Endothelial cell of umbilical vein (primary cell): ENCODE results near the gene TUBB2A. TPM values are rescaled to one million over a fixed set of nuclear protein-coding genes. Genes with fewer than 3 reads are reported as not detected.

Source experiments
- BruUV-seq: library from RNA; stranded (reverse); fragments of 400-500 nt; replicated peaks from 2 replicates; lab custom pipeline; 2021; lab: Mats Ljungman, UMichigan
- CTCF ChIA-PET: fragments of 300-600, 350-600 bp; sonication (Branson Sonifier 250); formaldehyde crosslinking; loops from one replicate; lab custom pipeline; 2021; ENCODE audit warnings: antibody characterized with exemption, inconsistent platforms; lab: Charles Lee
- POLR2A ChIA-PET: fragments of 300-600, 350-600 bp; sonication (Branson Sonifier 250); formaldehyde crosslinking; loops from one replicate; lab custom pipeline; 2021; ENCODE audit warnings: antibody characterized with exemption, inconsistent platforms; lab: Charles Lee
- DNase-seq: peaks from one replicate; pipeline ENCODE4 v3.0.0-alpha.2; 2011; ENCODE audit warnings: low read depth, low spot score
- FAIRE-seq: peaks from 2 replicates; lab custom pipeline; 2011; peaks lifted over from hg19 to GRCh38; lab: Jason Lieb, UNC
- H2AFZ ChIP-seq: 2 replicates; pipeline ENCODE4 v1.6.0; 2012; ENCODE audit warnings: low read depth, low read length, control low read depth, inconsistent platforms
- H3K27ac ChIP-seq: 2 replicates; pipeline ENCODE4 v1.5.1; 2011; ENCODE audit warnings: low read depth, mild to moderate bottlenecking, control low read depth, low read length, moderate library complexity; ENCODE audit not compliant: insufficient read depth
- H3K27me3 ChIP-seq, 2 experiments: 2 replicates each; pipeline versions ENCODE4 v1.6.0 to v1.6.1; 2011; ENCODE audit warnings: low read length in 2 of 2, mixed read lengths in 1 of 2; ENCODE audit not compliant: control insufficient read depth in 2 of 2, insufficient read depth in 2 of 2
- H3K36me3 ChIP-seq, 2 experiments: 2 replicates in 1 of 2; 3 replicates in 1 of 2; pipeline ENCODE4 v1.5.1; 2011; ENCODE audit warnings: low read length in 2 of 2, mild to moderate bottlenecking in 1 of 2, moderate library complexity in 1 of 2; ENCODE audit not compliant: control insufficient read depth in 2 of 2, insufficient read depth in 2 of 2; ENCODE audit errors: extremely low read depth in 1 of 2
- H3K4me1 ChIP-seq: 3 replicates; pipeline ENCODE4 v1.5.1; 2011; ENCODE audit warnings: mild to moderate bottlenecking, low read length; ENCODE audit not compliant: control insufficient read depth, insufficient read depth; ENCODE audit errors: extremely low read depth
- H3K4me2 ChIP-seq: 2 replicates; pipeline ENCODE4 v1.6.1; 2011; ENCODE audit warnings: low read length, control low read depth, mixed read lengths; ENCODE audit not compliant: insufficient read depth
- H3K4me3 ChIP-seq, 3 experiments: fragments of 200-600 bp in 1 of 3; sonication (generic), shearing (Covaris generic) in 1 of 3; replicated peaks in 1 of 3; 2 replicates each; pipeline ENCODE4 v1.5.1; 2011 to 2016; ENCODE audit warnings: control low read depth in 3 of 3, low read length in 3 of 3, mild to moderate bottlenecking in 2 of 3, inconsistent platforms in 1 of 3, low read depth in 1 of 3, moderate library complexity in 1 of 3; ENCODE audit not compliant: insufficient read depth in 1 of 3
- H3K79me2 ChIP-seq: 2 replicates; pipeline ENCODE4 v1.6.0; 2012; ENCODE audit warnings: low read length, inconsistent platforms; ENCODE audit not compliant: control insufficient read depth, insufficient read depth
- H3K9ac ChIP-seq: replicated peaks from 2 replicates; pipeline ENCODE3; 2011; ENCODE audit warnings: low read length, control low read depth; ENCODE audit not compliant: insufficient read depth; ENCODE audit errors: extremely low read depth
- H3K9me1 ChIP-seq: replicated peaks from 3 replicates; pipeline ENCODE4 v1.6.0; 2011; ENCODE audit warnings: mild to moderate bottlenecking, low read length; ENCODE audit not compliant: control insufficient read depth, insufficient read depth; ENCODE audit errors: extremely low read depth
- H3K9me3 ChIP-seq: replicated peaks from 2 replicates; pipeline ENCODE4 v1.5.1; 2012; ENCODE audit warnings: low read length, inconsistent platforms; ENCODE audit not compliant: control insufficient read depth, insufficient read depth
- H4K20me1 ChIP-seq: replicated peaks from 2 replicates; pipeline ENCODE3; 2011; ENCODE audit warnings: mild to moderate bottlenecking, low read length; ENCODE audit not compliant: control insufficient read depth, insufficient read depth; ENCODE audit errors: extremely low read depth
- EZH2 ChIP-seq: IDR thresholded peaks from 2 replicates; pipeline ENCODE4 v1.6.1; 2012; ENCODE audit warnings: borderline replicate concordance, low read depth, mild to moderate bottlenecking, moderate library complexity, low read length, inconsistent platforms; ENCODE audit not compliant: severe bottlenecking
- FOS ChIP-seq: IDR thresholded peaks from 2 replicates; pipeline ENCODE4 v1.6.1; 2011; ENCODE audit warnings: mild to moderate bottlenecking, low read length, moderate library complexity, borderline replicate concordance; ENCODE audit not compliant: insufficient read depth
- GATA2 ChIP-seq: IDR thresholded peaks from 2 replicates; pipeline ENCODE4 v1.7.0; 2011; ENCODE audit warnings: low read depth, mild to moderate bottlenecking, moderate library complexity, mixed read lengths, low read length; ENCODE audit not compliant: insufficient read length, insufficient read depth
- JUN ChIP-seq: IDR thresholded peaks from 2 replicates; pipeline ENCODE4 v1.6.1; 2011; ENCODE audit warnings: borderline replicate concordance, low read depth; ENCODE audit not compliant: insufficient read length, insufficient read depth
- MYC ChIP-seq: IDR thresholded peaks from one replicate; pipeline ENCODE4 v1.6.1; 2011; ENCODE audit warnings: mild to moderate bottlenecking, low read depth, low read length
- POLR2A ChIP-seq: IDR thresholded peaks from 2 replicates; pipeline ENCODE4 v1.6.1; 2012; ENCODE audit warnings: low read depth, mild to moderate bottlenecking, control low read depth, low read length
- POLR2AphosphoS5 ChIP-seq: IDR thresholded peaks from 2 replicates; pipeline ENCODE4 v1.6.1; 2012; ENCODE audit warnings: low read depth, mild to moderate bottlenecking, control low read depth, low read length, moderate library complexity; ENCODE audit not compliant: insufficient read depth
- dilution Hi-C: fragments of 300-500 bp; cut with MboI; formaldehyde crosslinking; loops from one replicate; pipeline ENCODE4 v1.15.0; 2019; ENCODE audit warnings: low sequenced_read_pairs; ENCODE audit not compliant: extremely low pct_ligation_motif_present
- intact Hi-C: fragments of 100-400 bp; cut with micrococcal nuclease; formaldehyde crosslinking; loops from one replicate; pipeline ENCODE4 v1.10.0; 2022
- polyA plus RNA-seq, 4 experiments: library from polyadenylated mRNA; depleted of rRNA in 3 of 4; stranded (reverse) in 3 of 4; unstranded in 1 of 4; fragments of >200 nt; gene quantifications; 2 replicates each; pipeline versions ENCODE4 v1.2.1 to v1.2.3, GENCODE V29; 2011 to 2012; ENCODE audit warnings: missing spikeins in 1 of 4
- total RNA-seq: library from RNA; stranded (reverse); gene quantifications from 2 replicates; pipeline ENCODE4 v1.2.3, GENCODE V29; 2021
- TF ChIP-seq, protein P1 (sequence below): IDR thresholded peaks from 2 replicates; pipeline ENCODE4 v1.6.1; 2011; ENCODE audit not compliant: insufficient read depth, insufficient read length
- TF ChIP-seq, protein P2 (sequence below), 2 donors: IDR thresholded peaks; 1 replicate in 1 of 2; 2 replicates in 1 of 2; pipeline ENCODE4 v1.5.1; 2011; ENCODE audit warnings: low read length in 2 of 2, mild to moderate bottlenecking in 2 of 2, moderate library complexity in 2 of 2, control low read depth in 1 of 2, inconsistent platforms in 1 of 2, low read depth in 1 of 2; ENCODE audit not compliant: insufficient read depth in 1 of 2; ENCODE audit errors: extremely low read depth in 1 of 2

The TUBB2A gene
- total and polyA plus RNA-seq, 2 donors (not counting 3 experiments of a cell fraction or from before 2014, with no cell fraction given) = 80.3 to 99.2 TPM

DNA sequence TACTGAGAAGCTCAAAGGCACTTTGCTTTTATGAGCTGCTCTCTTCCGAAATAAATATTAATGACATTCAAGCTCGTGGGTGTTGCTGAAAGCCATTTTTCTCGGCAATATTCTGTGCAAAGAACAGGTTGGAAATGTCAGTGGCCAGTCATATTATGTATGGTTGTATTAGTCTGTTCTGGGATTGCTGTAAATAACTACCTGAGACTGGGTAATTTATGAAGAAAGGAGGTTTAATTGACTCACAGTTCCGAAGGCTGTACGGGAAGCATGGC, 38.0 kb upstream of the TUBB2A start:
- no peak for FAIRE-seq
- no peak overlapping the region for H3K9ac ChIP-seq
- peaks cover 7% of the 10 kb centered on the region for H3K4me1 ChIP-seq

More for the DNA sequence above, 38.0 kb upstream of the TUBB2A start:
- Histone ChIP-seq H3K79me2 (no peaks in the 10 kb centered on the region), H3K4me2 (no peak overlapping the region), H3K36me3 (no peaks in the 10 kb centered on the region), H4K20me1 (no peaks in the 10 kb centered on the region), H2AFZ (no peak overlapping the region), H3K27ac (no peak overlapping the region), H3K9me1 (no peaks in the 10 kb centered on the region), H3K4me3 (no peak overlapping the region), H3K27me3 (peaks cover 3 to 4% of the 10 kb centered on the region in 2 experiments), H3K9me3 (no peaks in the 10 kb centered on the region)
- dilution Hi-C loops (no loop called here), intact Hi-C loops (loop anchor here (2.0 kb wide), 1 partner anchor 69 kb away; no protein-coding TSS in a partner anchor)
- ChIA-PET POLR2A (no interaction called here), CTCF (interaction anchor here (1.1 to 1.8 kb wide), 3 partner anchors 30 to 70 kb away, joined by 4 to 8 read pairs (median 5); no protein-coding TSS in a partner anchor)
- no TSS peak for BruUV-seq
- TF ChIP-seq, protein P1, sequence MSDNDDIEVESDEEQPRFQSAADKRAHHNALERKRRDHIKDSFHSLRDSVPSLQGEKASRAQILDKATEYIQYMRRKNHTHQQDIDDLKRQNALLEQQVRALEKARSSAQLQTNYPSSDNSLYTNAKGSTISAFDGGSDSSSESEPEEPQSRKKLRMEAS = no peak
- no peak for TF ChIP-seq POLR2AphosphoS5
- no peak for TF ChIP-seq GATA2
- no peak for TF ChIP-seq EZH2
- TF ChIP-seq POLR2A = no peak
- TF ChIP-seq MYC = no peak
- TF ChIP-seq FOS = no peak
- TF ChIP-seq, protein P2, sequence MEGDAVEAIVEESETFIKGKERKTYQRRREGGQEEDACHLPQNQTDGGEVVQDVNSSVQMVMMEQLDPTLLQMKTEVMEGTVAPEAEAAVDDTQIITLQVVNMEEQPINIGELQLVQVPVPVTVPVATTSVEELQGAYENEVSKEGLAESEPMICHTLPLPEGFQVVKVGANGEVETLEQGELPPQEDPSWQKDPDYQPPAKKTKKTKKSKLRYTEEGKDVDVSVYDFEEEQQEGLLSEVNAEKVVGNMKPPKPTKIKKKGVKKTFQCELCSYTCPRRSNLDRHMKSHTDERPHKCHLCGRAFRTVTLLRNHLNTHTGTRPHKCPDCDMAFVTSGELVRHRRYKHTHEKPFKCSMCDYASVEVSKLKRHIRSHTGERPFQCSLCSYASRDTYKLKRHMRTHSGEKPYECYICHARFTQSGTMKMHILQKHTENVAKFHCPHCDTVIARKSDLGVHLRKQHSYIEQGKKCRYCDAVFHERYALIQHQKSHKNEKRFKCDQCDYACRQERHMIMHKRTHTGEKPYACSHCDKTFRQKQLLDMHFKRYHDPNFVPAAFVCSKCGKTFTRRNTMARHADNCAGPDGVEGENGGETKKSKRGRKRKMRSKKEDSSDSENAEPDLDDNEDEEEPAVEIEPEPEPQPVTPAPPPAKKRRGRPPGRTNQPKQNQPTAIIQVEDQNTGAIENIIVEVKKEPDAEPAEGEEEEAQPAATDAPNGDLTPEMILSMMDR (IDR thresholded peaks at IDR 0.05; ENCODE audit: extremely low read depth in 1 of 2, insufficient read depth in 1 of 2, low read depth in 1 of 2, low read length in 2 of 2) = no peak
- TF ChIP-seq JUN = no peak
- DNase-seq = no peak
